Left lobe of liver (tissue), 2 donors: ENCODE measurements around the gene MZT2B. TPM values are rescaled to one million over a fixed set of nuclear protein-coding genes. Genes with fewer than 3 reads are reported as not detected.
"Not testable (repeated sequence)": the region's sequence is repeated elsewhere in the genome, so short reads cannot be mapped to it uniquely, and the experiment has no call there.

Source experiments
- ATAC-seq: fragments of 200-7000 bp; cut with Tn5 transposase; one replicate; pipeline ENCODE4 v1.9.1; 2020; ENCODE audit warnings: mild to moderate bottlenecking, moderate library complexity
- DNase-seq: peaks from one replicate; pipeline ENCODE4 v3.0.0-alpha.2; 2020; ENCODE audit warnings: low spot score
- total RNA-seq: library from RNA; stranded (reverse); gene quantifications from one replicate; pipeline ENCODE4 v1.2.1, GENCODE V29; 2021
- donor health status: DM: no; HTN: no; CAD: no; lungs with moderate emphysema.
- donor health status: DM: no; HTN: yes; CAD: no.

Gene MZT2B
- total RNA-seq, result 138 TPM

- DNase-seq, result peak; percentile 91
Measured at GRCh38 chr2:130181880-130182682, at the start of gene MZT2B. Gene MZT2B (plus strand): TSS chr2:130182262. CDS start chr2:130182283, 21 bp downstream.

GRCh38 chr2:130135692-130136541 lies 46.1 kb upstream of the MZT2B start:
- no peak for ATAC-seq

More at GRCh38 chr2:130181880-130182682, at the start of gene MZT2B:
- peak; percentile 93 for ATAC-seq

GRCh38 chr2:130136546-130136945 lies 45.5 kb upstream of the MZT2B start:
- DNase-seq, result peak; percentile 12
- ATAC-seq, result not testable (repeated sequence)

More at GRCh38 chr2:130135692-130136541, 46.1 kb upstream of the MZT2B start:
- peak; percentile 37 for DNase-seq

GRCh38 chr2:130137118-130137517 lies 44.9 kb upstream of the MZT2B start:
- ATAC-seq, result not testable (repeated sequence)
- peak; percentile 21 for DNase-seq

- not testable (repeated sequence) for ATAC-seq
- DNase-seq, result peak; percentile 22
Measured at GRCh38 chr2:130138326-130138725, 43.7 kb upstream of the MZT2B start.

GRCh38 chr2:130138841-130139251 lies 43.2 kb upstream of the MZT2B start:
- not testable (repeated sequence) for ATAC-seq

GRCh38 chr2:130139331-130140280 lies 42.5 kb upstream of the MZT2B start:
- peak; percentile 21 for DNase-seq
- ATAC-seq, result not testable (repeated sequence)

More at GRCh38 chr2:130138841-130139251, 43.2 kb upstream of the MZT2B start:
- peak; percentile 35 for DNase-seq

- not testable (repeated sequence) for ATAC-seq
Measured at GRCh38 chr2:130140516-130140915, 41.5 kb upstream of the MZT2B start.

GRCh38 chr2:130141002-130141401 lies 41.1 kb upstream of the MZT2B start:
- ATAC-seq, result not testable (repeated sequence)
- DNase-seq, result peak; percentile 11

More at GRCh38 chr2:130140516-130140915, 41.5 kb upstream of the MZT2B start:
- DNase-seq, result peak; percentile 29

GRCh38 chr2:130141645-130142370 lies 40.3 kb upstream of the MZT2B start:
- ATAC-seq, result not testable (repeated sequence)
- peak; percentile 18 for DNase-seq

- not testable (repeated sequence) for ATAC-seq
- DNase-seq, result peak; percentile 26
Measured at GRCh38 chr2:130142396-130143265, 39.4 kb upstream of the MZT2B start.

GRCh38 chr2:130143266-130144039 lies 38.6 kb upstream of the MZT2B start:
- ATAC-seq, result not testable (repeated sequence)
- peak; percentile 30 for DNase-seq

GRCh38 chr2:130145006-130145414 lies 37.1 kb upstream of the MZT2B start, which contains the start of gene CCDC74B:
Gene CCDC74B (minus strand): TSS chr2:130145112. CDS start chr2:130144996, 116 bp downstream.
- ATAC-seq (peak; percentile 84), DNase-seq (peak; percentile 46)

GRCh38 chr2:130148515-130148914 lies 33.5 kb upstream of the MZT2B start:
- ATAC-seq, DNase-seq: not testable (repeated sequence)

GRCh38 chr2:130150181-130151144 lies 31.6 kb upstream of the MZT2B start:
- no peak for ATAC-seq
- DNase-seq, result no peak

GRCh38 chr2:130151145-130151512 lies 30.9 kb upstream of the MZT2B start:
- DNase-seq, ATAC-seq: not testable (repeated sequence)
